Progenitor cell of endocrine pancreas (in vitro differentiated cells): Measurements from ENCODE around the gene STAG3. TPM values are rescaled to one million over a fixed set of nuclear protein-coding genes. Genes with fewer than 3 reads are reported as not detected.

Source experiments
- DNase-seq: peaks from one replicate; pipeline ENCODE4 v3.0.0; 2021; ENCODE audit warnings: low spot score; ENCODE audit not compliant: unreplicated experiment
- H3K27ac Mint-ChIP-seq: 2 replicates; pipeline ENCODE4 v1.8.0; 2021; ENCODE audit warnings: mild to moderate bottlenecking, moderate library complexity, mixed read lengths
- H3K27me3 Mint-ChIP-seq: 2 replicates; pipeline ENCODE4 v1.8.0; 2021; ENCODE audit warnings: mixed read lengths
- H3K36me3 Mint-ChIP-seq: 2 replicates; pipeline ENCODE4 v1.8.0; 2022; ENCODE audit warnings: mixed read lengths; ENCODE audit not compliant: insufficient read depth
- H3K4me1 Mint-ChIP-seq: 2 replicates; pipeline ENCODE4 v1.8.0; 2021; ENCODE audit warnings: low read depth, mixed read lengths
- H3K4me3 Mint-ChIP-seq: 2 replicates; pipeline ENCODE4 v1.8.0; 2021; ENCODE audit warnings: low read depth, mild to moderate bottlenecking, moderate library complexity, mixed read lengths
- H3K9me3 Mint-ChIP-seq: 2 replicates; pipeline ENCODE4 v1.8.0; 2021; ENCODE audit warnings: low read depth, mixed read lengths
- CTCF ChIP-seq: fragments of 200-600 bp; sonication (generic); IDR thresholded peaks from one replicate; pipeline ENCODE4 v1.5.0; 2021; ENCODE audit warnings: antibody characterized with exemption, mild to moderate bottlenecking; ENCODE audit not compliant: unreplicated experiment
- total RNA-seq: library from RNA; stranded (reverse); gene quantifications from 2 replicates; pipeline ENCODE4 v1.2.1, GENCODE V29; 2021

Gene STAG3
- total RNA-seq, 1 donor from 2014 or later = 2.5 TPM

GRCh38 chr7:100153708-100154535, 23.8 kb upstream of the STAG3 start:
- Mint-ChIP-seq H3K36me3 (peaks cover 15% of the 10 kb centered on the region), H3K27me3 (no peaks in the 10 kb centered on the region), H3K9me3 (no peaks in the 10 kb centered on the region), H3K4me3 (no peak overlapping the region), H3K27ac (no peak overlapping the region), H3K4me1 (peaks cover 12% of the 10 kb centered on the region)
- no peak for TF ChIP-seq CTCF
- DNase-seq = no peak

- Mint-ChIP-seq H3K4me3 (no peak overlapping the region), H3K27ac (no peak overlapping the region), H3K9me3 (no peaks in the 10 kb centered on the region), H3K27me3 (no peaks in the 10 kb centered on the region), H3K4me1 (peaks cover 11% of the 10 kb centered on the region), H3K36me3 (peaks cover 15% of the 10 kb centered on the region)
- TF ChIP-seq CTCF = no peak
- DNase-seq = no peak
Observed at GRCh38 chr7:100154651-100155491, 22.8 kb upstream of the STAG3 start.

GRCh38 chr7:100155553-100156317, 22.0 kb upstream of the STAG3 start:
- H3K27ac Mint-ChIP-seq = no peak overlapping the region
- peaks cover 11% of the 10 kb centered on the region for H3K36me3 Mint-ChIP-seq
- no peak overlapping the region for H3K4me3 Mint-ChIP-seq
- peaks cover 9% of the 10 kb centered on the region for H3K4me1 Mint-ChIP-seq
- no peaks in the 10 kb centered on the region for H3K27me3 Mint-ChIP-seq
- no peak for DNase-seq
- no peaks in the 10 kb centered on the region for H3K9me3 Mint-ChIP-seq
- no peak for TF ChIP-seq CTCF

GRCh38 chr7:100156331-100157068, 21.2 kb upstream of the STAG3 start:
- Mint-ChIP-seq H3K4me3 (peak overlapping the region; percentile 71), H3K36me3 (peaks cover 11% of the 10 kb centered on the region), H3K9me3 (no peaks in the 10 kb centered on the region), H3K4me1 (peaks cover 9% of the 10 kb centered on the region), H3K27me3 (no peaks in the 10 kb centered on the region), H3K27ac (peak overlapping the region; percentile 20)
- DNase-seq = no peak
- no peak for TF ChIP-seq CTCF
